Gastrocnemius medialis (tissue), 4 donors: Measurements from ENCODE around the gene WNT8B.

Source experiments
- CTCF ChIP-seq, 5 experiments: fragments of 450-650 bp in 3 of 5; fragments of 200-600 bp in 2 of 5; sonication (generic) in 2 of 5; IDR thresholded peaks in 4 of 5; conservative IDR thresholded peaks in 1 of 5; 1 replicate in 4 of 5; 2 replicates in 1 of 5; pipeline ENCODE4 v1.5.1; 2016 to 2019; ENCODE audit warnings: antibody characterized with exemption in 5 of 5, mild to moderate bottlenecking in 3 of 5, moderate library complexity in 3 of 5
- POLR2A ChIP-seq, 2 donors: fragments of 450-650 bp; IDR thresholded peaks; one replicate each; pipeline ENCODE4 v1.6.1; 2017; ENCODE audit warnings: antibody characterized with exemption in 2 of 2, mild to moderate bottlenecking in 2 of 2, moderate library complexity in 2 of 2

GRCh38 chr10:100504096-100504495 is 41.3 kb downstream of the WNT8B start:
- no peak for TF ChIP-seq CTCF (IDR thresholded peaks at IDR 0.05 in 4 of 5, conservative IDR thresholded peaks at IDR 0.05 in 1 of 5)
- TF ChIP-seq POLR2A (IDR thresholded peaks at IDR 0.05) = no peak
